SK-N-SH (cell line): Measurements from ENCODE around the gene KRT36. TPM values are rescaled to one million over a fixed set of nuclear protein-coding genes. Genes with fewer than 3 reads are reported as not detected.

Source experiments
- CTCF ChIA-PET: fragments of 300-600, 350-600 bp; formaldehyde crosslinking; extraction: SDS; loops from one replicate; lab custom pipeline; 2021; lab: Yijun Ruan, JAX
- POLR2A ChIA-PET: fragments of 350-600 bp; sonication (Branson Sonifier 250); formaldehyde crosslinking; extraction: SDS; loops from one replicate; lab custom pipeline; 2020; ENCODE audit warnings: antibody characterized with exemption, inconsistent platforms; lab: Yijun Ruan, JAX
- DNase-seq: peaks from one replicate; pipeline ENCODE4 v3.0.0; 2012
- H2AFZ ChIP-seq: fragments of 200-600 bp; sonication (generic); 2 replicates; pipeline ENCODE4 v1.8.1; 2016; ENCODE audit warnings: antibody characterized with exemption, mild to moderate bottlenecking, low read depth
- H3F3A ChIP-seq: fragments of 200-600 bp; sonication (generic); replicated peaks from 2 replicates; pipeline ENCODE3; 2016; ENCODE audit warnings: antibody characterized with exemption, mild to moderate bottlenecking; ENCODE audit not compliant: insufficient read depth
- H3K27ac ChIP-seq, 2 experiments: fragments of 200-500 bp in 1 of 2; fragments of 200-600 bp in 1 of 2; sonication (Bioruptor generic) in 1 of 2; sonication (generic), shearing (Covaris generic) in 1 of 2; 2 replicates each; pipeline versions ENCODE4 v1.5.1 to v1.6.1; 2014 to 2016; ENCODE audit warnings: low read depth in 2 of 2, inconsistent platforms in 1 of 2, low read length in 1 of 2, mild to moderate bottlenecking in 1 of 2, mixed read lengths in 1 of 2
- H3K27me3 ChIP-seq: fragments of 200-600 bp; sonication (generic), shearing (Covaris generic); 2 replicates; pipeline ENCODE4 v1.6.1; 2016; ENCODE audit warnings: mixed run types; ENCODE audit not compliant: insufficient read depth
- H3K36me3 ChIP-seq, 2 experiments: fragments of 200-500 bp in 1 of 2; fragments of 200-600 bp in 1 of 2; sonication (Bioruptor generic) in 1 of 2; sonication (generic) in 1 of 2; replicated peaks in 1 of 2; 2 replicates each; pipeline versions ENCODE3 to v1.5.1; 2014 to 2016; ENCODE audit warnings: low read length in 1 of 2, mild to moderate bottlenecking in 1 of 2; ENCODE audit not compliant: insufficient read depth in 2 of 2, control insufficient read depth in 1 of 2
- H3K4me1 ChIP-seq, 2 experiments: fragments of 200-500 bp in 1 of 2; fragments of 200-600 bp in 1 of 2; sonication (Bioruptor generic) in 1 of 2; sonication (generic), shearing (Covaris generic) in 1 of 2; 2 replicates each; pipeline versions ENCODE4 v1.5.1 to v1.6.1; 2014 to 2016; ENCODE audit warnings: low read depth in 1 of 2, low read length in 1 of 2, mixed run types in 1 of 2; ENCODE audit not compliant: insufficient read depth in 2 of 2, control insufficient read depth in 1 of 2
- H3K4me2 ChIP-seq: fragments of 200-600 bp; sonication (generic), shearing (Covaris generic); 2 replicates; pipeline ENCODE4 v1.6.1; 2017; ENCODE audit warnings: mixed run types
- H3K4me3 ChIP-seq, 2 experiments: fragments of 200-500 bp in 1 of 2; fragments of 200-600 bp in 1 of 2; sonication (Bioruptor generic) in 1 of 2; sonication (generic), shearing (Covaris generic) in 1 of 2; 2 replicates each; pipeline versions ENCODE4 v1.5.1 to v1.8.1; 2014 to 2016; ENCODE audit warnings: low read depth in 2 of 2, inconsistent platforms in 1 of 2, low read length in 1 of 2, mild to moderate bottlenecking in 1 of 2, mixed read lengths in 1 of 2, moderate library complexity in 1 of 2
- H3K79me2 ChIP-seq: fragments of 200-600 bp; sonication (generic); 2 replicates; pipeline ENCODE4 v1.8.1; 2017; ENCODE audit warnings: mild to moderate bottlenecking; ENCODE audit not compliant: insufficient read depth
- H3K9ac ChIP-seq: fragments of 200-600 bp; sonication (generic); 2 replicates; pipeline ENCODE4 v1.6.1; 2017; ENCODE audit warnings: mixed run types
- H3K9me2 ChIP-seq: fragments of 200-600 bp; sonication (generic); 2 replicates; pipeline ENCODE4 v1.6.1; 2017; ENCODE audit warnings: mixed run types
- H3K9me3 ChIP-seq: fragments of 200-600 bp; sonication (generic); 2 replicates; pipeline ENCODE4 v1.6.1; 2017; ENCODE audit warnings: mixed run types, mild to moderate bottlenecking, moderate library complexity
- H4K20me1 ChIP-seq: fragments of 200-600 bp; sonication (generic); 2 replicates; pipeline ENCODE4 v1.6.1; 2017; ENCODE audit warnings: mild to moderate bottlenecking, mixed run types; ENCODE audit not compliant: insufficient read depth
- CHD2 ChIP-seq: fragments of 150-350 bp; IDR thresholded peaks from 2 replicates; pipeline ENCODE4 v1.6.1; 2018; ENCODE audit warnings: low read length; ENCODE audit not compliant: partially characterized antibody
- ELF1 ChIP-seq: IDR thresholded peaks from 2 replicates; pipeline ENCODE4 v1.4.0; 2012
- EP300 ChIP-seq, 2 experiments: IDR thresholded peaks; 2 replicates each; pipeline versions ENCODE4 v1.4.0 to v1.6.1; 2012; ENCODE audit warnings: borderline replicate concordance in 1 of 2, low read depth in 1 of 2, low read length in 1 of 2
- FOXJ3 ChIP-seq: sonication (generic); formaldehyde crosslinking; IDR thresholded peaks from 2 replicates; pipeline ENCODE4 v1.5.1; 2020; ENCODE audit warnings: mild to moderate bottlenecking, missing genetic modification reagents
- FOXM1 ChIP-seq: IDR thresholded peaks from 2 replicates; pipeline ENCODE4 v1.4.0; 2012; ENCODE audit warnings: low read depth, mild to moderate bottlenecking
- GATA2 ChIP-seq: sonication (generic); formaldehyde crosslinking; IDR thresholded peaks from 2 replicates; pipeline ENCODE4 v1.5.0; 2020; ENCODE audit warnings: mild to moderate bottlenecking, missing genetic modification reagents
- MEF2A ChIP-seq: IDR thresholded peaks from 2 replicates; pipeline ENCODE4 v1.4.0; 2012; ENCODE audit warnings: low read depth, borderline replicate concordance
- MXI1 ChIP-seq: IDR thresholded peaks from 2 replicates; pipeline ENCODE4 v1.6.1; 2012; ENCODE audit warnings: mild to moderate bottlenecking, low read depth, low read length, improper control_type of control experiment
- NRF1 ChIP-seq: IDR thresholded peaks from 2 replicates; pipeline ENCODE4 v1.6.1; 2012; ENCODE audit warnings: low read depth, mild to moderate bottlenecking, low read length
- POLR2AphosphoS5 ChIP-seq: IDR thresholded peaks from 2 replicates; pipeline ENCODE4 v1.6.1; 2012; ENCODE audit warnings: low read depth, low read length
- RAD21 ChIP-seq: IDR thresholded peaks from 2 replicates; pipeline ENCODE4 v1.6.1; 2012; ENCODE audit warnings: mild to moderate bottlenecking, low read length
- RCOR1 ChIP-seq: fragments of 150-350 bp; IDR thresholded peaks from 2 replicates; pipeline ENCODE4 v1.6.1; 2017; ENCODE audit warnings: antibody characterized with exemption, low read length
- RXRA ChIP-seq: IDR thresholded peaks from 2 replicates; pipeline ENCODE4 v1.4.0; 2012; ENCODE audit warnings: low read depth, mild to moderate bottlenecking, borderline replicate concordance
- SIN3A ChIP-seq: IDR thresholded peaks from 2 replicates; pipeline ENCODE4 v1.6.1; 2012; ENCODE audit warnings: low read depth, mild to moderate bottlenecking, low read length, moderate library complexity, borderline replicate concordance
- TCF12 ChIP-seq: IDR thresholded peaks from 2 replicates; pipeline ENCODE4 v1.4.0; 2012
- TEAD4 ChIP-seq: IDR thresholded peaks from 2 replicates; pipeline ENCODE4 v1.4.0; 2012; ENCODE audit warnings: mild to moderate bottlenecking, borderline replicate concordance; ENCODE audit not compliant: insufficient read depth
- YY1 ChIP-seq: IDR thresholded peaks from 2 replicates; pipeline ENCODE4 v1.4.0; 2012; ENCODE audit warnings: low read depth, mild to moderate bottlenecking
- WGBS: methylation state at CpG from one replicate; pipeline ENCODE4 v1.1.6; 2017; ENCODE audit warnings: low lambda C conversion rate; 5-methylcytosine and 5-hydroxymethylcytosine counted together
- polyA plus RNA-seq, 3 experiments: library from polyadenylated mRNA; depleted of rRNA; stranded (reverse); fragments of >200 nt; gene quantifications; 2 replicates each; pipeline ENCODE4 v1.2.3, GENCODE V29; 2012
- TF ChIP-seq, protein P1 (sequence below): fragments of 150-350 bp; IDR thresholded peaks from 2 replicates; pipeline ENCODE4 v1.6.1; 2016; ENCODE audit warnings: mild to moderate bottlenecking, low read depth, low read length
- TF ChIP-seq, protein P2 (sequence below): IDR thresholded peaks from 2 replicates; pipeline ENCODE4 v1.4.0; 2012; ENCODE audit warnings: low read depth, borderline replicate concordance
- TF ChIP-seq, protein P3 (sequence below): IDR thresholded peaks from 2 replicates; pipeline ENCODE4 v1.4.0; 2012; ENCODE audit warnings: low read depth
- TF ChIP-seq, protein P4 (sequence below): IDR thresholded peaks from 2 replicates; pipeline ENCODE4; 2012
- TF ChIP-seq, protein P5 (sequence below): fragments of 200-600 bp; sonication (generic); IDR thresholded peaks from 2 replicates; pipeline ENCODE4 v1.6.1; 2017; ENCODE audit warnings: antibody characterized with exemption, mild to moderate bottlenecking, moderate library complexity

Gene KRT36
- polyA plus RNA-seq, 1 of the 3 experiments (the other 2 are of a cell fraction) = not detected

DNA sequence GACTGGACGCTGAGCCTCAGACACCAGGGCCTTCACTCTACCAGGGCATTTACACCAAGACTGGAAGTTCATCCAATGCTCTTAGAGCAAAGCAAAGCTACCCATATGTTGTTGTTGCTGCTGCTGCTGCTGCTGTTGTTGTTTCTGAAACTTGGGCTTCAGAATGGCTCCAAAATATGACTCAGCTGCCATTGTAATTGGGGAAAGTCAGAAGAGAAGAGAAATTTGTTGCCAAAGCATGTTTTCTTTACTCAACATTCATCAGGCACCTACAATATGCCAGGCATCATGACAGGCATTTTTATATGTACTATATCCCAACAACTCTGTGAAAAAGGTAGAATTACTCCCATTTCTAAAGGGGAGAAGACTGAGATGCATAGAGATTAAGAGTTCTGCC, 34.5 kb downstream of the KRT36 start:
- H3K27ac ChIP-seq = no peak overlapping the region
- CTCF ChIA-PET = interaction anchor here (0.9 kb wide), 1 partner anchor 391 kb away, joined by 3 read pairs; no protein-coding TSS in a partner anchor
- WGBS = 67% methylated on average over 1 of the region's 1 CpG

DNA sequence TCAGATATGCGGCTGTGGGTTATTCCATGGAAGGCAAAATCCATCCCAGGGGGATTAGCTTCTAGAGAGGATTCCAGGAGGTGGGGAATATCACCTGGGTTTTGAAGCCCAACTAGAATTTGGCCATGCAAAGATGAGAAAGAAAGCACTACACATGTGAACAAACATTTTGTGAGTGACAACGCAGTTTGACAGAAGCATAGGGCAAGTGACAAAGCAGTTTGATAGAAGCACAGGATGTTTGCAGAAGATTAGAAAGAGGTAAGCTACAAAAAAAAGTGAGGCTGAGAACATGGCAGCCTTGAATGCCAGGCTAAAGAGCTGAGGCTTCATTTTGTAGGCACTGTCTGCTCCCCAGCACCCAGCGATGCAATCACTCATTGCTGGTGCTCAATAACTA, 36.6 kb downstream of the KRT36 start:
- no peaks in the 10 kb centered on the region for H4K20me1 ChIP-seq
- no peak overlapping the region for H2AFZ ChIP-seq
- H3F3A ChIP-seq = no peaks in the 10 kb centered on the region
- H3K79me2 ChIP-seq = no peaks in the 10 kb centered on the region
- no peaks in the 10 kb centered on the region for H3K36me3 ChIP-seq
- POLR2A ChIA-PET = no interaction called here
- H3K27ac ChIP-seq = no peak overlapping the region
- no peaks in the 10 kb centered on the region for H3K4me1 ChIP-seq
- H3K27me3 ChIP-seq = no peaks in the 10 kb centered on the region
- 45% methylated on average over 3 of the region's 3 CpGs for WGBS
- H3K4me3 ChIP-seq = no peak overlapping the region
- H3K9ac ChIP-seq = no peak overlapping the region
- CTCF ChIA-PET = interaction anchor here (1.6 kb wide), 1 partner anchor 96 kb away, joined by 6 read pairs; no protein-coding TSS in a partner anchor
- H3K9me3 ChIP-seq = no peaks in the 10 kb centered on the region; the same call in 1 of the 2 replicates
- H3K9me2 ChIP-seq = no peaks in the 10 kb centered on the region
- DNase-seq = no peak
- H3K4me2 ChIP-seq = no peak overlapping the region
- TF ChIP-seq TCF12 (no peak), POLR2AphosphoS5 (no peak), CHD2 (no peak), GATA2 (CRISPR knock-in tag) (no peak), SIN3A (no peak), MEF2A (no peak), FOXJ3 (CRISPR knock-in tag) (no peak), FOXM1 (no peak)
- TF ChIP-seq, protein P1, sequence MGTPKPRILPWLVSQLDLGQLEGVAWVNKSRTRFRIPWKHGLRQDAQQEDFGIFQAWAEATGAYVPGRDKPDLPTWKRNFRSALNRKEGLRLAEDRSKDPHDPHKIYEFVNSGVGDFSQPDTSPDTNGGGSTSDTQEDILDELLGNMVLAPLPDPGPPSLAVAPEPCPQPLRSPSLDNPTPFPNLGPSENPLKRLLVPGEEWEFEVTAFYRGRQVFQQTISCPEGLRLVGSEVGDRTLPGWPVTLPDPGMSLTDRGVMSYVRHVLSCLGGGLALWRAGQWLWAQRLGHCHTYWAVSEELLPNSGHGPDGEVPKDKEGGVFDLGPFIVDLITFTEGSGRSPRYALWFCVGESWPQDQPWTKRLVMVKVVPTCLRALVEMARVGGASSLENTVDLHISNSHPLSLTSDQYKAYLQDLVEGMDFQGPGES = no peak
- TF ChIP-seq, protein P2, sequence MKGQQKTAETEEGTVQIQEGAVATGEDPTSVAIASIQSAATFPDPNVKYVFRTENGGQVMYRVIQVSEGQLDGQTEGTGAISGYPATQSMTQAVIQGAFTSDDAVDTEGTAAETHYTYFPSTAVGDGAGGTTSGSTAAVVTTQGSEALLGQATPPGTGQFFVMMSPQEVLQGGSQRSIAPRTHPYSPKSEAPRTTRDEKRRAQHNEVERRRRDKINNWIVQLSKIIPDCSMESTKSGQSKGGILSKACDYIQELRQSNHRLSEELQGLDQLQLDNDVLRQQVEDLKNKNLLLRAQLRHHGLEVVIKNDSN = no peak

More for the DNA sequence above, 34.5 kb downstream of the KRT36 start:
- Histone ChIP-seq H3K9me3 (no peaks in the 10 kb centered on the region; the same call in 1 of the 2 replicates), H3K4me3 (no peak overlapping the region), H3K36me3 (no peaks in the 10 kb centered on the region), H3K4me2 (no peak overlapping the region), H4K20me1 (no peaks in the 10 kb centered on the region), H3K79me2 (no peaks in the 10 kb centered on the region), H3K9ac (no peak overlapping the region), H3K4me1 (peaks cover 0 to 5% of the 10 kb centered on the region in 2 experiments; a peak in 1 of 4 replicates), H2AFZ (no peak overlapping the region), H3F3A (no peaks in the 10 kb centered on the region), H3K9me2 (no peaks in the 10 kb centered on the region), H3K27me3 (no peaks in the 10 kb centered on the region)
- TF ChIP-seq MXI1 (no peak), ELF1 (no peak), FOXJ3 (CRISPR knock-in tag) (no peak), RAD21 (no peak), RCOR1 (no peak), NRF1 (no peak), TEAD4 (no peak), YY1 (no peak), EP300 (IDR thresholded peaks at IDR 0.05; ENCODE audit: borderline replicate concordance in 1 of 2, low read depth in 1 of 2, low read length in 1 of 2) (no peak), RXRA (no peak)
- TF ChIP-seq, protein P2 = no peak
- TF ChIP-seq, protein P3, sequence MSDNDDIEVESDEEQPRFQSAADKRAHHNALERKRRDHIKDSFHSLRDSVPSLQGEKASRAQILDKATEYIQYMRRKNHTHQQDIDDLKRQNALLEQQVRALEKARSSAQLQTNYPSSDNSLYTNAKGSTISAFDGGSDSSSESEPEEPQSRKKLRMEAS = no peak
- TF ChIP-seq, protein P4, sequence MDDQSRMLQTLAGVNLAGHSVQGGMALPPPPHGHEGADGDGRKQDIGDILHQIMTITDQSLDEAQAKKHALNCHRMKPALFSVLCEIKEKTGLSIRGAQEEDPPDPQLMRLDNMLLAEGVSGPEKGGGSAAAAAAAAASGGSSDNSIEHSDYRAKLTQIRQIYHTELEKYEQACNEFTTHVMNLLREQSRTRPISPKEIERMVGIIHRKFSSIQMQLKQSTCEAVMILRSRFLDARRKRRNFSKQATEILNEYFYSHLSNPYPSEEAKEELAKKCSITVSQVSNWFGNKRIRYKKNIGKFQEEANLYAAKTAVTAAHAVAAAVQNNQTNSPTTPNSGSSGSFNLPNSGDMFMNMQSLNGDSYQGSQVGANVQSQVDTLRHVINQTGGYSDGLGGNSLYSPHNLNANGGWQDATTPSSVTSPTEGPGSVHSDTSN = no peak
- TF ChIP-seq, protein P5, sequence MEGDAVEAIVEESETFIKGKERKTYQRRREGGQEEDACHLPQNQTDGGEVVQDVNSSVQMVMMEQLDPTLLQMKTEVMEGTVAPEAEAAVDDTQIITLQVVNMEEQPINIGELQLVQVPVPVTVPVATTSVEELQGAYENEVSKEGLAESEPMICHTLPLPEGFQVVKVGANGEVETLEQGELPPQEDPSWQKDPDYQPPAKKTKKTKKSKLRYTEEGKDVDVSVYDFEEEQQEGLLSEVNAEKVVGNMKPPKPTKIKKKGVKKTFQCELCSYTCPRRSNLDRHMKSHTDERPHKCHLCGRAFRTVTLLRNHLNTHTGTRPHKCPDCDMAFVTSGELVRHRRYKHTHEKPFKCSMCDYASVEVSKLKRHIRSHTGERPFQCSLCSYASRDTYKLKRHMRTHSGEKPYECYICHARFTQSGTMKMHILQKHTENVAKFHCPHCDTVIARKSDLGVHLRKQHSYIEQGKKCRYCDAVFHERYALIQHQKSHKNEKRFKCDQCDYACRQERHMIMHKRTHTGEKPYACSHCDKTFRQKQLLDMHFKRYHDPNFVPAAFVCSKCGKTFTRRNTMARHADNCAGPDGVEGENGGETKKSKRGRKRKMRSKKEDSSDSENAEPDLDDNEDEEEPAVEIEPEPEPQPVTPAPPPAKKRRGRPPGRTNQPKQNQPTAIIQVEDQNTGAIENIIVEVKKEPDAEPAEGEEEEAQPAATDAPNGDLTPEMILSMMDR = no peak
- DNase-seq = no peak
- POLR2A ChIA-PET = no interaction called here
